ENCODE data around the gene MADD. TPM values are rescaled to one million over a fixed set of nuclear protein-coding genes. Genes with fewer than 3 reads are reported as not detected.

Gene MADD
- total RNA-seq, 1 experiment from 2014 or later = 132 TPM

DNA sequence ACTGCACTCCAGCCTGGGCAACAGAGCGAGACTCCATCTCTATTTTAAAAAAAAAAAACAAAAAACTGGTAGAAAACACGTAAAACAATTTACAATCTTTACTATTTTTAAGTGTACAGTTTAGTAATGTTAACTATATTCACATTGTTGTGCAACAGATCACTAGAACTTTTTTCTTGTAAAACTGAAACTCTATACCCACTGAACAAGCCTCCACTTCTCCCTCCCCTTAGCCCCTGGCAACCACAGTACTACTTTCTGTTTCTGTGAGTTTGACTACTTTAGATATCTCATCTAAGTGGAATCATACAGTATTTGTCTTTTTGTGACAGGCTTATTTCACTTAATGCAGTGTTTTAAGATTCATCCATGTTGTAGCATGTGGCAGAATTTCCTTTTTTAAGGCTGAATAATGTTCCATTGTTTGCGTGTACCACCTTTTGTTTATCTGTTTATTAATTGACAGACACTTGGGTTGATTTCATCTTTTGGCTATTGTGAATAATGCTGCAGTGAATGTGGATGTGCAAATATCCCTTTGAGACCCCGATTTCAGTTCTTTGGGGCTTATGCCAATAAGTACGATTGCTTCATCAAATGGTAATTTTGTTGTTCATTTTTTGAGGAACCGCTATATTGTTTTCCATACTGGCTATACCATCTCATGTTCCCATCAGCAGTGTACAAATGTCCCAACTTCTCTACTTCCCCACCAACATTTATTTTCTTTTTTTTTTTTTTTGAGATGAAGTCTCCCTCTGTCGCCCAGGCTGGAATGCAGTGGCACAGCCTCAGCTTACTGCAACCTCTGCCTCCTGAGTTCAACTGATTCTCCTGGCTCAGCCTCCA lies 44.2 kb upstream of the MADD start:
- POLR2A ChIA-PET (ENCODE audit: low non-redundant PET) = interaction anchor here (0.6 kb wide), 1 partner anchor 48 kb away, joined by 14 read pairs; no protein-coding TSS in a partner anchor
- DNase-seq (ENCODE audit: low spot score) = no peak
- Histone ChIP-seq H3K27ac (ENCODE audit: low read depth, low read length, poor library complexity, severe bottlenecking) (no peak overlapping the region), H3K27me3 (replicated peaks; ENCODE audit: insufficient read depth, low read depth, low read length, poor library complexity) (no peaks in the 10 kb centered on the region), H3K4me1 (ENCODE audit: insufficient read depth, low read length, poor library complexity, severe bottlenecking) (no peaks in the 10 kb centered on the region), H3K4me3 (ENCODE audit: low read depth, low read length, poor library complexity, severe bottlenecking) (no peak overlapping the region), H3K9me3 (ENCODE audit: low read depth, low read length, poor library complexity, severe bottlenecking) (no peaks in the 10 kb centered on the region), H3K36me3 (ENCODE audit: insufficient read depth, low read length, poor library complexity, severe bottlenecking) (peaks cover 46% of the 10 kb centered on the region)
- CTCF ChIA-PET = no interaction called here
- TF ChIP-seq, protein P1, sequence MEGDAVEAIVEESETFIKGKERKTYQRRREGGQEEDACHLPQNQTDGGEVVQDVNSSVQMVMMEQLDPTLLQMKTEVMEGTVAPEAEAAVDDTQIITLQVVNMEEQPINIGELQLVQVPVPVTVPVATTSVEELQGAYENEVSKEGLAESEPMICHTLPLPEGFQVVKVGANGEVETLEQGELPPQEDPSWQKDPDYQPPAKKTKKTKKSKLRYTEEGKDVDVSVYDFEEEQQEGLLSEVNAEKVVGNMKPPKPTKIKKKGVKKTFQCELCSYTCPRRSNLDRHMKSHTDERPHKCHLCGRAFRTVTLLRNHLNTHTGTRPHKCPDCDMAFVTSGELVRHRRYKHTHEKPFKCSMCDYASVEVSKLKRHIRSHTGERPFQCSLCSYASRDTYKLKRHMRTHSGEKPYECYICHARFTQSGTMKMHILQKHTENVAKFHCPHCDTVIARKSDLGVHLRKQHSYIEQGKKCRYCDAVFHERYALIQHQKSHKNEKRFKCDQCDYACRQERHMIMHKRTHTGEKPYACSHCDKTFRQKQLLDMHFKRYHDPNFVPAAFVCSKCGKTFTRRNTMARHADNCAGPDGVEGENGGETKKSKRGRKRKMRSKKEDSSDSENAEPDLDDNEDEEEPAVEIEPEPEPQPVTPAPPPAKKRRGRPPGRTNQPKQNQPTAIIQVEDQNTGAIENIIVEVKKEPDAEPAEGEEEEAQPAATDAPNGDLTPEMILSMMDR (conservative IDR thresholded peaks at IDR 0.05; ENCODE audit: low read depth, low read length) = no peak
- TF ChIP-seq EZH2 (IDR thresholded peaks at IDR 0.05; ENCODE audit: borderline replicate concordance, low read depth, low read length, poor library complexity, severe bottlenecking) = no peak
- no TSS peak for BruUV-seq (replicated peaks)
- intact Hi-C loops (cut with micrococcal nuclease; ENCODE audit: unreplicated experiment) = no loop called here

DNA sequence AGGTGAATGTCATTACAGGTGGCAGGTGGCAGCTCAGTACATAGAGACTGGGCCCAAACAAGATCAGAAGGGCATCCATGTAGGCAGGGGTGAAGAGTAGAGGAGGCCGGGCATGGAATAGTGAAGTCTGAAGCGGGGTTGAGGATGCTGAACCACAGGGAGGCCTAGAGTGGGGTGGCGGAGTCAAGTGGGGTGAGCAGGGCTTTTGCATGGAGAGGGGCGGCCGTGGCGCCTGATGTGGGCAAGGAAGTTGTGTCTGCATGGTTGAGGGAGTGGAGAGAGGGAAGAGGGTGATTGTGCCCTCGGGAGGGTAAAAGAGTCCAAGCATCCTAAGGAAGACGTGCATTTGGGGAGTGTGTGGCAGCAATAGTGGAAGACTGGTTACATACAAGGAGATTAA lies 40.8 kb upstream of the MADD start:
- intact Hi-C loops (cut with micrococcal nuclease; ENCODE audit: unreplicated experiment) = no loop called here
- Histone ChIP-seq H3K4me3 (ENCODE audit: low read depth, low read length, poor library complexity, severe bottlenecking) (no peak overlapping the region), H3K36me3 (ENCODE audit: insufficient read depth, low read length, poor library complexity, severe bottlenecking) (peaks cover 32% of the 10 kb centered on the region), H3K27me3 (replicated peaks; ENCODE audit: insufficient read depth, low read depth, low read length, poor library complexity) (no peaks in the 10 kb centered on the region), H3K9me3 (ENCODE audit: low read depth, low read length, poor library complexity, severe bottlenecking) (no peaks in the 10 kb centered on the region), H3K4me1 (ENCODE audit: insufficient read depth, low read length, poor library complexity, severe bottlenecking) (no peaks in the 10 kb centered on the region), H3K27ac (ENCODE audit: low read depth, low read length, poor library complexity, severe bottlenecking) (no peak overlapping the region)
- ChIA-PET POLR2A (ENCODE audit: low non-redundant PET) (no interaction called here), CTCF (no interaction called here)
- TF ChIP-seq, protein P1 (conservative IDR thresholded peaks at IDR 0.05; ENCODE audit: low read depth, low read length) = no peak
- no peak for TF ChIP-seq EZH2 (IDR thresholded peaks at IDR 0.05; ENCODE audit: borderline replicate concordance, low read depth, low read length, poor library complexity, severe bottlenecking)
- BruUV-seq (replicated peaks) = no TSS peak
- no peak for DNase-seq (ENCODE audit: low spot score)

DNA sequence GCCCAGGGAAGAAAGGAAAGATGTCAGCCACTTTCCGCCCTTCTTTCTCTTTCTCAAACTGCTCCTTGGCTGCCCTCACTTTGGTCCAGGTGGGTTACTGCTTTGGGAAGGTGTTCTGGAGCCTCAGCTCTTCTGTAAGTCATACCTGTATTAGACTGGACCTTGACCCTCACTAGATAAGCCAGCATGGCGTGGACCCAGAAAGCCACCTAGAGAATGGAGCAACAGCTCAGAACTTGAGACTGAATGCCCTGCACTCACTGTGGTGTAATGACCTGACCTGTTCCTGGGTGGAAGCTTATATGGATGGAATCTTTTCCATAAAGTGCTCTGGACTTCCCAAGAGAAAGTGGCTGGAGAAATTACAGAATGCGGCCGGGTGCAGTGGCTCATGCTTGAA lies 36.9 kb upstream of the MADD start:
- ChIA-PET POLR2A (ENCODE audit: low non-redundant PET) (no interaction called here), CTCF (interaction anchor here (0.5 to 0.9 kb wide), 2 partner anchors 19 to 54 kb away, joined by 4 read pairs; no protein-coding TSS in a partner anchor)
- no peak for DNase-seq (ENCODE audit: low spot score)
- Histone ChIP-seq H3K4me3 (ENCODE audit: low read depth, low read length, poor library complexity, severe bottlenecking) (no peak overlapping the region), H3K27me3 (replicated peaks; ENCODE audit: insufficient read depth, low read depth, low read length, poor library complexity) (no peaks in the 10 kb centered on the region), H3K4me1 (ENCODE audit: insufficient read depth, low read length, poor library complexity, severe bottlenecking) (peaks cover 14% of the 10 kb centered on the region), H3K36me3 (ENCODE audit: insufficient read depth, low read length, poor library complexity, severe bottlenecking) (peaks cover 21% of the 10 kb centered on the region), H3K9me3 (ENCODE audit: low read depth, low read length, poor library complexity, severe bottlenecking) (no peaks in the 10 kb centered on the region), H3K27ac (ENCODE audit: low read depth, low read length, poor library complexity, severe bottlenecking) (no peak overlapping the region)
- BruUV-seq (replicated peaks) = no TSS peak
- intact Hi-C loops (cut with micrococcal nuclease; ENCODE audit: unreplicated experiment) = no loop called here
- TF ChIP-seq EZH2 (IDR thresholded peaks at IDR 0.05; ENCODE audit: borderline replicate concordance, low read depth, low read length, poor library complexity, severe bottlenecking) = no peak
- TF ChIP-seq, protein P1 (conservative IDR thresholded peaks at IDR 0.05; ENCODE audit: low read depth, low read length) = no peak

Measured in A673 (cell line).